ENCODE data around the gene ARSB.

DNA sequence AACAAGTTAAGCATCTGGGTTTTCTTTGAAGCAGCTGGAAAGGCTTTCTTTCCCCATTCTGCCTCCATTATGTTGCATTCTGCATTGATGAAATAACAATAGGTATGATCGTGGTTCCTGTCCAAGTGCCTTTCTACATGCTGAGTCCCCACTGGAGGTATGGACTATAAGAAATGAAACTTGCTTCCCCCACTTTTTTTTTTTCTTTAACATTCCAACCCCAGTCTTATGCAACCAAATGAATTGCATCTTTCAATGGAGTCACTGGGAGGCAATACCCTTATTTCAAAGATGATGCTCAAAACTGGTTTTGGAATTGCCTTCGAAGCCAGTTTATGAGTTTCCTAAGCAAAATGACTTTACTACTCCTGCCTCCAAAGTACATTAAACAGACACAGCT is 58.9 kb downstream of the ARSB start:
- TF ChIP-seq CTCF (IDR thresholded peaks at IDR 0.05; ENCODE audit: low read depth, low read length) (no peak), EZH2phosphoT487 (IDR thresholded peaks at IDR 0.05; ENCODE audit: low read depth) (no peak)
